ENCODE measurements around the gene CROCC.

CROCC gene

DNA sequence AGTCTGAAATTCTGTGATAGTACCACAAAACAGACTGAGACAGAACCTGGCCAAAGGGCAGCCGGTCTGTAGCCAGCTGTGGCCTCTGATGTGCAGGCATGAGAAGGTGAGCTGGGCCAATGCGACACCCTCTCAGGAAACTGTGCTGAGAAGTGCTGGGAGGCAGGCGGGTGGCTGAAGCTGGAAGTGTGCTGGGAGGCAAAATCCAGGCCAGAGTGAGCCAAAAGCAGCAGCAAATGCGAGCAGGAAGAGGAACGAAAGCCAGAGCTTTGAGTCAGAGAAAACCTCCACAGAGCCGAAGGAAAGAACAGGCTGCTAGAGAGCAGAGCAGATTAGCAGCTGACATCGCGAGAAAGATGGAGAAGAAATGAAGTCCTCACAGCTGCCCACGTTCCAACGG, 100.2 kb downstream of the CROCC start:
- TF ChIP-seq, protein P1, sequence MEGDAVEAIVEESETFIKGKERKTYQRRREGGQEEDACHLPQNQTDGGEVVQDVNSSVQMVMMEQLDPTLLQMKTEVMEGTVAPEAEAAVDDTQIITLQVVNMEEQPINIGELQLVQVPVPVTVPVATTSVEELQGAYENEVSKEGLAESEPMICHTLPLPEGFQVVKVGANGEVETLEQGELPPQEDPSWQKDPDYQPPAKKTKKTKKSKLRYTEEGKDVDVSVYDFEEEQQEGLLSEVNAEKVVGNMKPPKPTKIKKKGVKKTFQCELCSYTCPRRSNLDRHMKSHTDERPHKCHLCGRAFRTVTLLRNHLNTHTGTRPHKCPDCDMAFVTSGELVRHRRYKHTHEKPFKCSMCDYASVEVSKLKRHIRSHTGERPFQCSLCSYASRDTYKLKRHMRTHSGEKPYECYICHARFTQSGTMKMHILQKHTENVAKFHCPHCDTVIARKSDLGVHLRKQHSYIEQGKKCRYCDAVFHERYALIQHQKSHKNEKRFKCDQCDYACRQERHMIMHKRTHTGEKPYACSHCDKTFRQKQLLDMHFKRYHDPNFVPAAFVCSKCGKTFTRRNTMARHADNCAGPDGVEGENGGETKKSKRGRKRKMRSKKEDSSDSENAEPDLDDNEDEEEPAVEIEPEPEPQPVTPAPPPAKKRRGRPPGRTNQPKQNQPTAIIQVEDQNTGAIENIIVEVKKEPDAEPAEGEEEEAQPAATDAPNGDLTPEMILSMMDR (IDR thresholded peaks at IDR 0.05; ENCODE audit: borderline replicate concordance, control extremely low read depth, extremely low read depth, insufficient read depth, missing control alignments) = no peak
- in situ Hi-C loops (cut with MboI; ENCODE audit: low sequenced_read_pairs, unreplicated experiment) = no loop called here
- DNase-seq (ENCODE audit: low spot score) = no peak

All from GM13976 (cell line).